WERI-Rb-1 (cell line): Measurements from ENCODE around the gene TMEM185B.
A peak's percentile ranks its signal among the peaks of the same experiment; 100 is the strongest.

Experiments
- DNase-seq: peaks from one replicate; pipeline ENCODE4 v3.0.0-alpha.2; 2020
- H3K27ac ChIP-seq: fragments of 250-450 bp; sonication (Bioruptor Pico); 2 replicates; pipeline ENCODE4 v1.5.1; 2020; ENCODE audit warnings: mild to moderate bottlenecking, moderate library complexity
- H3K27me3 ChIP-seq: fragments of 250-450 bp; sonication (Bioruptor Pico); 2 replicates; pipeline ENCODE4 v1.5.1; 2021; ENCODE audit warnings: mild to moderate bottlenecking, low read depth, moderate library complexity; ENCODE audit not compliant: insufficient read depth, severe bottlenecking
- H3K36me3 ChIP-seq: fragments of 250-450 bp; sonication (Bioruptor Pico); 2 replicates; pipeline ENCODE4 v1.5.1; 2020; ENCODE audit warnings: mild to moderate bottlenecking, moderate library complexity
- H3K4me3 ChIP-seq: 2 replicates; pipeline ENCODE4 v1.5.1; 2011; ENCODE audit warnings: low read depth, mild to moderate bottlenecking, control low read depth, low read length
- H3K9me3 ChIP-seq: fragments of 250-450 bp; sonication (Bioruptor Pico); 2 replicates; pipeline ENCODE4 v1.5.1; 2021; ENCODE audit warnings: mild to moderate bottlenecking, moderate library complexity; ENCODE audit not compliant: severe bottlenecking
- TF ChIP-seq, protein P1 (sequence below): IDR thresholded peaks from 2 replicates; pipeline ENCODE4 v1.5.1; 2011; ENCODE audit warnings: low read depth, mild to moderate bottlenecking, control low read depth, inconsistent platforms, low read length

Gene TMEM185B

DNA sequence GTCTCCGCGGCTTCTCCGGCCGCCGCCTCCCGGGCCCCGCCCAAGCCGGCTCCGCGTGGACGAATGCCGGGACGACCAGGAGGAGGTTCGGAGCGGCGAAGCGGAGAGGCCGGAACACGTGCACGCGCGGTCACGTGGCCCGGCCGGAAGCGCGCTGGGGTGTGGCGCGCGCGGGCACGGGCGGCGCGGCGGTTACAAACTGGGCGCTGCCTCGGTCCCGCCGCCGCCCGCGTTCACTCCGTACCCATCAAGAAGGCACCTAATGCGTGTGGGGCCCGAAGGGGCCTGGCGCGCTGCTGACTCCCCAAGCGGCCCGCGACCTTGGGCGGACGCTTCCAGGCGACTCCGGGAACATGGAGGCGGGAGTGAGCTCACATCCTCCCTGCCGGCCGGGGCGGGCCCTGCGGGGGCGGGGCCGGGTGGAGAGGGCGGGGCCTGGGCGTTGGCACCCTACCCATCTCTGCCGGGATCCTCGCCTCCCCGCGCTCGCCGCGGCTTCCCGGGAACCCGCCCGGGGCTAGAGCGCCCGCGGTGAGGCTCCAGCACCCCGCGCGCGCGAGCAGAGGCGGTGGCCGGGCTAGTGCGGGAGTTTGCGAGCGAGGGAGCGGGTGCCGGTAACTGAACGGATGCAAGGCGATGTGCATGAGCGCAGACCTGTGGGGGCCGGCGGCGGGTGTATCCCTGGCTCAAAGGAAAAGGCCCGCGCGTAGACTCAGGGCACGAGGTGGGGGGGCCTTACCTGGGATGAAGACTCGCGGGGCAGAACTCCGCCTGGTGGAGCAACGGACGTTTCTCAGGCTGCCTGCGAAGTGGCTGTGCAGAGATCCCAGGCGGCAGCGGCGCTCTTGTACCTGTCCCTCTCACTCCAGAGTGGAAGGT lies at the start of gene TMEM185B:
Gene TMEM185B, minus strand, starts transcription at position 367 of the 879 bp plus-strand sequence. CDS start 424 bp downstream, outside the sequence.
- Histone ChIP-seq H3K4me3 (peak within 1 kb of the TSS; percentile 45), H3K36me3 (peaks cover 4% of the 10 kb centered on the region; the same call in 1 of the 2 replicates), H3K27me3 (no peaks in the 10 kb centered on the region), H3K9me3 (peaks cover 4% of the 10 kb centered on the region), H3K27ac (peak within 1 kb of the TSS; percentile 85)
- TF ChIP-seq, protein P1, sequence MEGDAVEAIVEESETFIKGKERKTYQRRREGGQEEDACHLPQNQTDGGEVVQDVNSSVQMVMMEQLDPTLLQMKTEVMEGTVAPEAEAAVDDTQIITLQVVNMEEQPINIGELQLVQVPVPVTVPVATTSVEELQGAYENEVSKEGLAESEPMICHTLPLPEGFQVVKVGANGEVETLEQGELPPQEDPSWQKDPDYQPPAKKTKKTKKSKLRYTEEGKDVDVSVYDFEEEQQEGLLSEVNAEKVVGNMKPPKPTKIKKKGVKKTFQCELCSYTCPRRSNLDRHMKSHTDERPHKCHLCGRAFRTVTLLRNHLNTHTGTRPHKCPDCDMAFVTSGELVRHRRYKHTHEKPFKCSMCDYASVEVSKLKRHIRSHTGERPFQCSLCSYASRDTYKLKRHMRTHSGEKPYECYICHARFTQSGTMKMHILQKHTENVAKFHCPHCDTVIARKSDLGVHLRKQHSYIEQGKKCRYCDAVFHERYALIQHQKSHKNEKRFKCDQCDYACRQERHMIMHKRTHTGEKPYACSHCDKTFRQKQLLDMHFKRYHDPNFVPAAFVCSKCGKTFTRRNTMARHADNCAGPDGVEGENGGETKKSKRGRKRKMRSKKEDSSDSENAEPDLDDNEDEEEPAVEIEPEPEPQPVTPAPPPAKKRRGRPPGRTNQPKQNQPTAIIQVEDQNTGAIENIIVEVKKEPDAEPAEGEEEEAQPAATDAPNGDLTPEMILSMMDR, result peak; percentile 71
- DNase-seq, result peak; percentile 88

DNA sequence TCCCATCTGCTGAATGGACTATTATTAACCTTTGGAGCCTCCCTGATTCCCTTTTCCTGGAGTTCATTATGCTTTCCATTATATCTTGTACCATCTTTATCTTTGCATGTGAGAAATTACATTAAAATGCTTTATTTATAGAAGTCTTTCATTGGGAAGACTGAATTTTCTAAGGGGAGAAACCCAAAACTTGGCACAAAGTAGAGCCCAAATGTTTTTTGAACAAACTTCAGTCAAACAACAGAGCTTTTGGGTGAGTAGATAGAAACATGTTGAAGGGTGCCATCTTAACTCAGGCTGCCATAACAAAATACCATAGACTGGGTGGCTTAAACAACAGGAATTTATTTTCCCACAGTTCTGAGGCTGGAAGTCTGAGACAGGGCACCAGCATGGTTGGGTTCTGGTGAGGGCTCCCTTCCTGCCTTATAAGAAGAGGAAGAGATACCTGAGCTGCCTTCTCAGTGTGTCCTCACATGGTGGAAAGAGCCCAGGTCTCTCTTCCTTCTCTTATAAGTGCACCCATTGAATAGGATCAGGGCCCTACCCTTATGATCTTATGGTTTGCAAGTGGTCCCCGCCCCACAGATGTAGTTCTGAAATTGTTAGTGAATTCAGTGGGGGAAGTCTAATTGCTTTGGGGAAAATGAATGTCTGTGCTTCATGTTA lies 48.6 kb upstream of the TMEM185B start:
- H3K27me3 ChIP-seq, result no peaks in the 10 kb centered on the region
- no peaks in the 10 kb centered on the region for H3K9me3 ChIP-seq
- no peak overlapping the region for H3K4me3 ChIP-seq
- no peaks in the 10 kb centered on the region for H3K36me3 ChIP-seq
- no peak for DNase-seq
- TF ChIP-seq, protein P1, result no peak
- H3K27ac ChIP-seq, result no peak overlapping the region

- TF ChIP-seq, protein P1, result no peak
Measured at GRCh38 chr2:120269816-120270215, 46.6 kb upstream of the TMEM185B start.

GRCh38 chr2:120269076-120269744 lies 46.0 kb upstream of the TMEM185B start:
- TF ChIP-seq, protein P1, result no peak
- no peak overlapping the region for H3K27ac ChIP-seq
- no peak for DNase-seq
- no peaks in the 10 kb centered on the region for H3K9me3 ChIP-seq
- no peaks in the 10 kb centered on the region for H3K36me3 ChIP-seq
- no peaks in the 10 kb centered on the region for H3K27me3 ChIP-seq
- H3K4me3 ChIP-seq, result no peak overlapping the region

More at GRCh38 chr2:120269816-120270215, 46.6 kb upstream of the TMEM185B start:
- Histone ChIP-seq H3K4me3 (no peak overlapping the region), H3K27me3 (no peaks in the 10 kb centered on the region), H3K27ac (no peak overlapping the region), H3K36me3 (no peaks in the 10 kb centered on the region), H3K9me3 (no peaks in the 10 kb centered on the region)
- DNase-seq, result no peak

GRCh38 chr2:120267348-120267747 lies 44.1 kb upstream of the TMEM185B start:
- H3K36me3 ChIP-seq, result no peaks in the 10 kb centered on the region
- H3K27me3 ChIP-seq, result no peaks in the 10 kb centered on the region
- no peak overlapping the region for H3K27ac ChIP-seq
- no peak overlapping the region for H3K4me3 ChIP-seq
- TF ChIP-seq, protein P1, result no peak
- no peak for DNase-seq
- H3K9me3 ChIP-seq, result no peaks in the 10 kb centered on the region
